Transverse colon (tissue), 4 donors: Measurements from ENCODE around the gene PIH1D2.

ENCODE experiments used
- CTCF ChIP-seq, 5 experiments: fragments of 200-600 bp in 3 of 5; fragments of 450-650 bp in 2 of 5; sonication (generic) in 3 of 5; IDR thresholded peaks; 1 replicate in 2 of 5; 2 replicates in 3 of 5; pipeline ENCODE4 v1.5.1; 2016 to 2017; ENCODE audit warnings: antibody characterized with exemption in 5 of 5, inconsistent platforms in 3 of 5, mild to moderate bottlenecking in 2 of 5, moderate library complexity in 1 of 5
- EP300 ChIP-seq: sonication (generic); formaldehyde crosslinking; IDR thresholded peaks from one replicate; pipeline ENCODE4 v1.6.1; 2017; ENCODE audit warnings: antibody characterized with exemption, low read depth
- POLR2A ChIP-seq: fragments of 450-650 bp; IDR thresholded peaks from one replicate; pipeline ENCODE4 v1.6.1; 2016; ENCODE audit warnings: antibody characterized with exemption, mild to moderate bottlenecking, moderate library complexity
- POLR2AphosphoS5 ChIP-seq, 3 donors: sonication (generic); formaldehyde crosslinking; IDR thresholded peaks; one replicate each; pipeline ENCODE4 v1.6.1; 2016; ENCODE audit warnings: antibody characterized with exemption in 3 of 3

- no peak for TF ChIP-seq CTCF (IDR thresholded peaks at IDR 0.05)
- no peak for TF ChIP-seq POLR2A
- TF ChIP-seq POLR2AphosphoS5 (IDR thresholded peaks at IDR 0.05), result no peak
- no peak for TF ChIP-seq EP300
Measured at GRCh38 chr11:112121981-112122615, 48.3 kb upstream of the PIH1D2 start.
